Breast epithelium (tissue), 4 donors: ENCODE measurements around the gene CPEB3. TPM values are rescaled to one million over a fixed set of nuclear protein-coding genes. Genes with fewer than 3 reads are reported as not detected.
"Not testable (repeated sequence)": the region's sequence is repeated elsewhere in the genome, so short reads cannot be mapped to it uniquely, and the experiment has no call there.

Experiments used
- DNase-seq, 2 donors: peaks; one replicate each; pipeline ENCODE4 v3.0.0-alpha.2; 2019; ENCODE audit warnings: low spot score in 2 of 2
- H3K27ac ChIP-seq, 2 donors: fragments of 200-600 bp; sonication (generic) in 1 of 2; one replicate each; pipeline ENCODE4 v1.5.1; 2016 to 2019; ENCODE audit warnings: mild to moderate bottlenecking in 1 of 2
- H3K27me3 ChIP-seq, 2 donors: fragments of 200-600 bp; sonication (generic) in 1 of 2; one replicate each; pipeline versions ENCODE4 v1.5.1 to v1.6.0; 2017 to 2019; ENCODE audit warnings: control low read depth in 1 of 2, mild to moderate bottlenecking in 1 of 2
- H3K36me3 ChIP-seq: fragments of 200-600 bp; one replicate; pipeline ENCODE4 v1.5.1; 2019
- H3K4me1 ChIP-seq, 2 donors: fragments of 200-600 bp; sonication (generic); one replicate each; pipeline ENCODE4 v1.5.1; 2016 to 2019; ENCODE audit warnings: control low read depth in 1 of 2
- H3K4me3 ChIP-seq, 3 donors: fragments of 200-600 bp; sonication (generic); 1 replicate in 2 of 3; 2 replicates in 1 of 3; pipeline ENCODE4 v1.5.1; 2016 to 2019; ENCODE audit warnings: mild to moderate bottlenecking in 3 of 3, moderate library complexity in 2 of 3
- H3K9me3 ChIP-seq, 2 donors: fragments of 200-600 bp; sonication (generic) in 1 of 2; one replicate each; pipeline ENCODE4 v1.5.1; 2016 to 2019; ENCODE audit warnings: control low read depth in 1 of 2
- CTCF ChIP-seq, 3 donors: fragments of 450-650 bp; IDR thresholded peaks; one replicate each; pipeline ENCODE4 v1.5.1; 2016 to 2017; ENCODE audit warnings: antibody characterized with exemption in 3 of 3, mild to moderate bottlenecking in 3 of 3, moderate library complexity in 3 of 3
- POLR2A ChIP-seq: fragments of 450-650 bp; IDR thresholded peaks from one replicate; pipeline ENCODE4 v1.6.1; 2016; ENCODE audit warnings: antibody characterized with exemption, mild to moderate bottlenecking, moderate library complexity
- POLR2AphosphoS5 ChIP-seq, 3 donors: sonication (generic); formaldehyde crosslinking; IDR thresholded peaks; one replicate each; pipeline ENCODE4 v1.6.1; 2017; ENCODE audit warnings: antibody characterized with exemption in 3 of 3
- intact Hi-C: fragments of 100-400 bp; cut with DNase I; formaldehyde crosslinking; loops from one replicate; pipeline ENCODE4 v1.15.1; 2023; ENCODE audit warnings: low total_unique reads
- total RNA-seq, 3 donors: library from RNA; depleted of rRNA; stranded (reverse); fragments of >200 nt; gene quantifications; one replicate each; pipeline ENCODE4 v1.1.0, GENCODE V29; 2016

Gene CPEB3
- total RNA-seq, result 10 to 100 TPM in 1 of 3 donors, 1 to 10 TPM in 2; 3.8 to 12.1 (median 5.2) TPM

GRCh38 chr10:92290837-92291615, at the start of gene CPEB3, which contains the start of gene MARCHF5:
Gene CPEB3 (minus strand): TSS chr10:92291078. CDS start chr10:92240350, 50,728 bp downstream.
Gene MARCHF5 (plus strand): TSS chr10:92291167. CDS start chr10:92291495, 328 bp downstream.
- DNase-seq, result peak; percentile 94
- Histone ChIP-seq H3K27me3 (no peaks in the 10 kb centered on the region), H3K4me1 (peaks cover 0 to 3% of the 10 kb centered on the region in 2 donors), H3K36me3 (no peaks in the 10 kb centered on the region), H3K27ac (peak within 1 kb of the TSS; percentile 95 to 96), H3K9me3 (no peaks in the 10 kb centered on the region), H3K4me3 (peak within 1 kb of the TSS; percentile 80 to 93 (median 81))
- TF ChIP-seq CTCF (IDR thresholded peaks at IDR 0.05) (peak; percentile 88 to 94 (median 92)), POLR2AphosphoS5 (IDR thresholded peaks at IDR 0.05) (peak; percentile 83 to 92 (median 87)), POLR2A (peak; percentile 13)
- intact Hi-C loops, result loop anchor here (10.0 kb wide), 1 partner anchor 86 kb away; no protein-coding TSS in a partner anchor

GRCh38 chr10:92329927-92330326, 39.0 kb upstream of the CPEB3 start:
- H3K27me3 ChIP-seq, H3K4me3 ChIP-seq, H3K36me3 ChIP-seq, H3K27ac ChIP-seq, H3K9me3 ChIP-seq, H3K4me1 ChIP-seq, DNase-seq: not testable (repeated sequence)
- intact Hi-C loops, result loop anchor here (10.0 kb wide), 1 partner anchor 1235 kb away; no protein-coding TSS in a partner anchor

- DNase-seq, result no peak
- Histone ChIP-seq H3K27me3 (no peaks in the 10 kb centered on the region), H3K27ac (no peak overlapping the region), H3K4me3 (no peak overlapping the region), H3K36me3 (no peaks in the 10 kb centered on the region), H3K4me1 (no peaks in the 10 kb centered on the region), H3K9me3 (no peaks in the 10 kb centered on the region)
- intact Hi-C loops, result no loop called here
- TF ChIP-seq CTCF (IDR thresholded peaks at IDR 0.05), result no peak
- TF ChIP-seq POLR2AphosphoS5 (IDR thresholded peaks at IDR 0.05), result no peak
Measured at GRCh38 chr10:92328993-92329392, 38.1 kb upstream of the CPEB3 start.

GRCh38 chr10:92327445-92328433, 36.9 kb upstream of the CPEB3 start:
- no peaks in the 10 kb centered on the region for H3K36me3 ChIP-seq
- intact Hi-C loops, result no loop called here
- no peak overlapping the region for H3K4me3 ChIP-seq
- no peaks in the 10 kb centered on the region for H3K27me3 ChIP-seq
- H3K9me3 ChIP-seq, result no peaks in the 10 kb centered on the region
- DNase-seq, result no peak
- no peaks in the 10 kb centered on the region for H3K4me1 ChIP-seq
- TF ChIP-seq POLR2AphosphoS5 (IDR thresholded peaks at IDR 0.05) (no peak), CTCF (IDR thresholded peaks at IDR 0.05) (no peak), POLR2A (no peak)
- no peak overlapping the region for H3K27ac ChIP-seq

GRCh38 chr10:92323079-92323478, 32.2 kb upstream of the CPEB3 start:
- no peak for DNase-seq
- no peaks in the 10 kb centered on the region for H3K4me1 ChIP-seq
- no peak overlapping the region for H3K4me3 ChIP-seq
- no peak for TF ChIP-seq CTCF (IDR thresholded peaks at IDR 0.05)
- no peaks in the 10 kb centered on the region for H3K9me3 ChIP-seq
- H3K36me3 ChIP-seq, result no peaks in the 10 kb centered on the region
- no peak overlapping the region for H3K27ac ChIP-seq
- intact Hi-C loops, result no loop called here
- no peaks in the 10 kb centered on the region for H3K27me3 ChIP-seq
